ENCODE measurements around the gene GPC6. TPM values are rescaled to one million over a fixed set of nuclear protein-coding genes. Genes with fewer than 3 reads are reported as not detected.

The GPC6 gene
- total RNA-seq, 1 donor from 2014 or later = 18.7 TPM

DNA sequence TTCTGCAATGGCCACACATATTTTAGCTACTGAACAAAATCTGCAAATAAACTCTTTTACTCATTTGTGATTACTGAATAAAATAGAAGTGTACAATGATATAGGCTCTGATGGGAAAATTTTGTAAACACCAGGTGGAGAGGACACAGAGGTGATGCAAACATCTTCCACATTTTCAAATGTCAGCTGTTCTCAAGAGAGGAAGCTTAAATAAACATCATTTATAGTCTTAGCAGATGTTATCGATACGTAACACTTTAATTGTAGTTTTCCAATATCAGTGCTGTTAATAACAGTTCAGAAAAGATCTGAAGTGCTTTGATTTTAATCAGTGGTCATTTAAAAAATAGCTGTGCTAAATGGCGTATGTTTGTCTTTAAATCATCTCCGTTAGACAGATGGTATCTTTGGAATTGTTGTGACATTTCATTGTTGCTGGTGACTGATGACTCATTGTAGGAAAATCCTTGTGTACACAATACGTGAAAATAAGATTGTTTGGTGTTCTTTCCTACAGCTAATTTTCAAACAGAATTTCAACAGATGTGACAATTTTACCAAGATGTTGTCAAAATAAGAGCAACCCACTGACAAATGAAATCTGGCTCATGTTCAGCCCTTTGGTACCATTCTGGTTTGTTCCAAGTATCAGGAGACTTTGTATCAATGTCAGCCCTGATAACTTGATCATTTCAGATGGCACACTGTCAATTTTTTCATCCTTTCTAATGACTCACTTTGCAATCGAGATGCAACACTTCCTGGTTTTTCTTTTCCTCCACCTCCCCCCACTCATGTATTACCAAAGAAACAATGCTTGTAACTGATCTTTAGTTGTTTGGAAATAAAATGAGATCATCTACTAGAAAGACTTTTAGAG is 736.9 kb downstream of the GPC6 start:
- DNase-seq (ENCODE audit: low read depth) = no peak
- no peak for TF ChIP-seq CTCF (conservative IDR thresholded peaks at IDR 0.05; ENCODE audit: low read depth, low read length)
- no peak overlapping the region for H3K4me3 ChIP-seq (ENCODE audit: low read depth, low read length)

GRCh38 chr13:93964146-93964512 is 737.5 kb downstream of the GPC6 start:
- DNase-seq (ENCODE audit: low read depth) = no peak
- H3K4me3 ChIP-seq (ENCODE audit: low read depth, low read length) = no peak overlapping the region
- no peak for TF ChIP-seq CTCF (conservative IDR thresholded peaks at IDR 0.05; ENCODE audit: low read depth, low read length)

GRCh38 chr13:93965587-93965986 is 739.0 kb downstream of the GPC6 start:
- TF ChIP-seq CTCF (conservative IDR thresholded peaks at IDR 0.05; ENCODE audit: low read depth, low read length) = no peak
- no peak overlapping the region for H3K4me3 ChIP-seq (ENCODE audit: low read depth, low read length)
- no peak for DNase-seq (ENCODE audit: low read depth)

- DNase-seq (ENCODE audit: low read depth) = no peak
- H3K4me3 ChIP-seq (ENCODE audit: low read depth, low read length) = no peak overlapping the region
- no peak for TF ChIP-seq CTCF (conservative IDR thresholded peaks at IDR 0.05; ENCODE audit: low read depth, low read length)
Observed at GRCh38 chr13:93966267-93966936, 739.8 kb downstream of the GPC6 start.

- no peak for DNase-seq (ENCODE audit: low read depth)
- H3K4me3 ChIP-seq (ENCODE audit: low read depth, low read length) = no peak overlapping the region
- no peak for TF ChIP-seq CTCF (conservative IDR thresholded peaks at IDR 0.05; ENCODE audit: low read depth, low read length)
Observed at GRCh38 chr13:93967286-93967685, 740.7 kb downstream of the GPC6 start.

GRCh38 chr13:93975242-93975641 is 748.6 kb downstream of the GPC6 start:
- H3K4me3 ChIP-seq (ENCODE audit: low read depth, low read length) = no peak overlapping the region
- no peak for DNase-seq (ENCODE audit: low read depth)
- TF ChIP-seq CTCF (conservative IDR thresholded peaks at IDR 0.05; ENCODE audit: low read depth, low read length) = no peak

Data from epithelial cell of proximal tubule (primary cell).